GM21360 (cell line): ENCODE data around the gene SERINC2.
A peak's percentile ranks its signal among the peaks of the same experiment; 100 is the strongest.
"Not testable (repeated sequence)": the region's sequence is repeated elsewhere in the genome, so short reads cannot be mapped to it uniquely, and the experiment has no call there.

Experiments
- ATAC-seq: cut with Tn5 transposase; IDR thresholded peaks from one replicate; pipeline ENCODE4 v1.9.1; 2021; ENCODE audit warnings: mild to moderate bottlenecking, moderate library complexity; ENCODE audit not compliant: unreplicated experiment

The SERINC2 gene

DNA sequence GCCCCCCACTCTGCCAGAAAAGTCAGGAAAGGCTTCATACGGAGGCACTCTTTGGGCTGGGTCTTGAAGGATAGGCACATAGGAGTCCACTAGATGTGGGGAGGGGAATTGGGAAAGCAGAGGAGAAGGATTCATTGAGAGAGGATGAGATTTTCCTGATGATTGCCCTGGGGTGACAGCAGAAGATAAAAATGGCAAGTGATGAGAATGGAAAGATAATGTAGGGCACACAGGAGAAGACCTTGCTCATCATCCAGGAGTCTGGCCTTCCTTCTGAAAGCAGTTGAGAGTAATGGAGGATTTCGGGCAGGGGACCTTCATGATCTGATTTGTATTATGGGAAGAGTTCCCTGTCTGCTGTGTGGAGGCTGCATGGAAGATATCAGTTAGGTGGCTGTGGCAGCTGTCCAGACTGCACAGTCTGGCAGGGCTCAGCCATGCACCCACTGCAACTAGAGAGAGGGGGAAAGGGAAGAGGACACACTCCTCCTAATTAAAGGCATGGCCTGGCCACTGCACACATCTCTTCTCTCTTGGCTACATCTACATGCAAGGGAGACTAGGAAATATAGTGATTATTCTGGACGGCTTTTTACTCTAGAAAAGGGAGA is 30.5 kb upstream of the SERINC2 start:
- no peak for ATAC-seq

DNA sequence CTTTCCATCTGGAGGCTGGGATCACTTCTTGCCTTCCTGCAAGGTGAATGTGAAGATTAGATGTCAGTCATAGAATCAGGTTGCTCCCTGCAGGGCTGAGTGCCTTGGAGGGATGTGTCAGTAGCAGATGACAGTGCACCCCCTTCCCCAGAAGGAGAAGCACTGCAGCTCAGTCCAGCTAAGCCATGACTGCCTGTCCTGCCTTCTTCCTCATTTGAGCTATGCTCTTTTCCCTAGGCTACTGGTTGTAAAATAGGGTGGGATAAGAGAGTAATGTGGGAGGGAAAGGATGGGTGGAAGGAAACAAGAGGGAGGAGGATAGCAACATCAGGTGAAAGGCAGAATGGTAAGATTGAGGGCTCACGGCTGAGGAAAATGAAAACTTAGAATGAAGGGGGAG is 29.0 kb upstream of the SERINC2 start:
- ATAC-seq = no peak

DNA sequence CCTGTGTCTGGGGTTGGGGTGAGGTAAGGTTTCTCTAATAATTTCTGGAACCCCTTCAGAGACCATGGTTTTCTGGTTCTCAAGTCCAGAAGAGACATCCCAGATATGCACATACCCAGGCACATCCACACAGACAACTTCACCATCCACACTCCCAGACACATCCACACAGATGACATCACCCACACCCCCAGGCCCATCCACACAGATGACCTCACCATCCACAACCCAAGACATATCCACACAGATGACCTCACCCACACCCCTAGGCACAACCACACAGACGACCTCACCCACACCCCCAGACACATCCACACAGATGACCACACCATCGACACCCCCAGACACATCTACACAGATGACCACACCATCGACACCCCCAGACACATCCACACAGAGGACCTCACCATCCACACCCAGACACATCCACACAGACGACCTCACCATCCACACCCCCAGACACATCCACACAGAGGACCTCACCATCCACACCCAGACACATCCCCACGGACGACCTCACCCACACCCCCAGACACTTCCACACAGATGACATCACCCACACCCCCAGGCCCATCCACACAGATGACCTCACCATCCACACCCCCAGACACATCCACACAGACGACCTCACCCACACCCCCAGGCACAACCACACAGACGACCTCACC is 26.3 kb upstream of the SERINC2 start:
- ATAC-seq = not testable (repeated sequence)

DNA sequence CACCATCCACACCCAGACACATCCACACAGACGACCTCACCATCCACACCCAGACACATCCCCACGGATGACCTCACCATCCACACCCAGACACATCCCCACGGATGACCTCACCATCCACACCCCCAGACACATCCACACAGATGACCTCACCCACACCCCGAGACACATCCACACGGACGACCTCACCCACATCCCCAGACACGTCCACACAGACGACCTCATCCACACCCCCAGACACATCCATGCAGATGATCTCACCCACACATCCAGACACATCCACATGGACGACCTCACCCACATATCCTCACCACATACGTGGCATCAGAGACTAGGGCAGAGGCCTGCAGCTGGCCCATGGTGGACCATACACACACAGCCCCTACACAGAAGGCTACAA is 25.4 kb upstream of the SERINC2 start:
- ATAC-seq = no peak

DNA sequence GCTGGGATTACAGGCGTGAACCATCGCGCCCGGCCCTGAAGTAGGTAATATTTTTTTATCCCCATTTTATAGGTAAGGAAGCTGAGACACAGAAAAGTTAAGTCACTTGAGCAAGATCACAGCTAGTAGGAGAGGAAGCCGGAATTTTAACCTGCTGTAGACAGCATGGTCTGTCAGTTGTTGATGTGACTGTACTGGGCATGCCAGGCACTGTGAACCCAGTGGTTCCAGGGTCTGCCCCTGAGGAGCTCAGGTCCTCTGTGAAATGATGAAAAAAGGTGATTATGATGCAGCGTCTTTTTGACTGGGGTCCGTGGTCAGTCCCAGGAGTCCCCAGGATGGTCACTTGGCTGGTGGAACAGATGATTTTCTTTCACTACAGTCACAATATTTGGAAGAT is 23.4 kb upstream of the SERINC2 start:
- no peak for ATAC-seq

DNA sequence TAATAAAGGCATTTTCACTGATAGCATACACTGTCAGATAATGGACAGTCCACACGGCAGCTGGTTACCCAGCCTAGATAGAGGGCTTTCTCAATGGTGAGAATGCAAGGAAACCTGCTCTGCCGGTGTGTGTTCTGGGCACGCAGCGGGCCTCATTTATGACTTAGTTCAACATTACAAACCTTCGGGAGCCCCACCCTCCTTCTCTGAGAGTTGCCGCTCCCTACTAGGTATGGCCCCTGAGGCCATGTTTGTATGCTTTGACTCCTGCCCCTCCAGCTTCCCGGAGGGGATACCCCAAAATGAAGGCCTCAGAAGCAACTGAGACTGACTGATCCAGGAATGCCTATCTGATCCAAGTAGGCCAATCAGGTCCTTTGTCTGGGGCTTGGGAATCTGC is 22.9 kb upstream of the SERINC2 start:
- ATAC-seq = no peak

DNA sequence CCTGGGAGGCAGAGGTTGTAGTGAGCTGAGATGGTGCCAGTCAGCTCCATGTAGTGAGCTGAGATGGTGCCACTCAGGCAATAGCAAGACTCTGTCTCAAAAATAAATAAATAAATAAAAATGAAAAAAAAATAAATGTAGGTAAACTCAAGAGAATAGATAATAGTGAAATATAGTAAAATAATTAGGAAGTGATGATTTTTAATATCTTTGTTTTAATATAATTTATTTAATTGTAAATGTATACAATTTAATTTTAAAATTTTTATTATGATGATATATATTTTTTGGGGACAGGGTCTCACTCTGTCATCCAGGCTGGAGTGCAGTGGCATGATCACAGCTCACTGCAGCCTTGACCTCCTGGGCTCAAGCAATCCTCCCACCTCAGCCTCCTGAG is 19.6 kb upstream of the SERINC2 start:
- ATAC-seq = no peak

DNA sequence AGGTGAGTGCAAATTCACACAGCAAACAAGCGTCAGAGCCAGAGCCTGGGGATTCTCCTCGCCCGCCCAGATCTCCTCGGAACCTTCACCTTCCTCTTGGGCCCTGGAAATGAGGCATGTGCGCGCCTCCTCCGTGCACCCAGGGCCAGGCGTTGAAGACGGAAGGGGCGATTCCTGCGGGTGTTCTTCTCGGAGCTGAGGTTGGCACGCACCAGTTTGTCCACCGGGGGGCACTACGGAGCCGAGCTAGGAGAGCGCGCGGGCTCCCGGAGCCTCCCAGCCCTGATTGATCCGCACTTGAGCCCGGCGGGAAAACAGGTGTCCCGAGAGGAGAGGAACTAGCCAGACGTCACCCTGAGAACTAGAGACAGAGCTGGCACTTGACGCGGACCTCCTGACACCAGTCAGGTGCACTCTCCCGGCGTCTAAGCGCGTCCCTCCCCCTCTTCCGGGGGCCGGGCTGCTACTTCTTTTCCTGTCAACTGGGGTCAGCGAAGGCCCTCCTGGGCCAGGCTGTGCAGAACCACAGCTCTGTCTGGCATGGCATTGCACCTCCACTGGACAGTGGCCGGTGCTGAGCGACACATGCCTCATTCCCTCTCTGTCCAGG is 18.3 kb upstream of the SERINC2 start:
- peak; percentile 79 for ATAC-seq

DNA sequence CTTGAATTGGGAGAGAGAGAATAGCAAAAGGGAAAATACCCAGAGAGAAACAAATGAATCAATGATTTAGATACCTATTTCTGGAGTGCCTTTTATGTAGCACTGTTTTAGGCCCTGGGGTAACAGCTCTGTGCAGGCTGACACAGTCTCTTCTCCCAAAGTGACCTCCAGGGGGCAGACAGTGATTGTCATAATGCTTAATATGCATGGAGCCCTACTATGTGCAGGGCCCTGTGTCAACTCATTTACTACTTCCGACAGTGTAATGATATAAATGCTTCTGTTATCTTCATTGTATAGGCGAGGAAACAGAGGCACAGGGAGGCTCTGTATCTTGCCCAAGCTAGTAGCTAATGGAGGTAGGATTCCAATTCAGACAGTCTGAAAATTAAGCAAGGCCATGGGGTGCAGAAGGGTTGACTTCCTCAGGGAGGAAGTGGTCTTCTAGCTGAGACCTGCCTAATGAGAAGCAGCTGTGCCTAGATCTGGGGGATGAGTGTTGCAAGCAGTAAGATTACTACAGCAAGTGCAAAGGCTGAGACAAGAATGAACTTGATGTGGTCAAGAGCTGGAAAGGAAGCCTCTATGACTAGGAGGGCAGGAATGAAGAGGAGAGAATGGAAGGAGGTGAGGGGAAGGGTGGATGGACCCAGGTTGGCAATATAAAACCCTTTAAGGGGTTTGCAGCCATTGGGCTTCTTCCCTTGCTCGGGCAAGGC is 16.2 kb upstream of the SERINC2 start:
- ATAC-seq = no peak

DNA sequence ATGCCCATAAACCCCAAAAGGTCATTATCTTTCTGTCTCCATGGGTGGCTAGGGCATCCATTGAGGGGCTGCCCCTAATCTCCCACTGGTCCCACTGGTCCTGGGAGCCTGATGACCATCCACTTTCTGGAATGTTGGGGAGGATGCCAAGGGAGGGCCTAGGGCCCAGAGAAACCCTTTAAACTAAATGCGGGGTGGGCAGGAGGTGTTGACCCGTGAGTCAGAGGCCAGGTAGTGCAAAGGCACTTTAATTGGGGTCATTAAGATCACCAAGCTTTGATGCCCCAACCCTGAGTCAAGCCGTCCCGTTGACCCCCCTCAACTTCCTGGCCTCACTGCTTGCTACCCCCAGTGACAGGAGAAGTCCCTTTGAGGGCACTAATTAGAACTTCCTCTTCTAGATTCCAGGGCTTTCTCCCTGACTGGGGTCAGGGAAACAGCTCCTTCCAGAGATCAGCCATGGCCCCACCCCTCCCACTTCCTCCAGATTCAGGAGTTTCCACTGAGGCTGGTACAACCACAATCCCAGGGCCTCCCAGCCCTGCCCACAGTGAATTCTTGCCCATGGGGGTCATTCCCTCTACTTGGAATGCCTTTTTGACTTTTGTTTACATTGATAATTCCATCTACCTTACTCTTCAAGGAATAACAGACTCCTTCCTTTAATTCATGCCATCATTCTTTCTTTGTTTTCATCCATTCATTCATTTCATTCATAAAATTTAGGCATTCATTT is 15.5 kb upstream of the SERINC2 start:
- ATAC-seq = no peak

DNA sequence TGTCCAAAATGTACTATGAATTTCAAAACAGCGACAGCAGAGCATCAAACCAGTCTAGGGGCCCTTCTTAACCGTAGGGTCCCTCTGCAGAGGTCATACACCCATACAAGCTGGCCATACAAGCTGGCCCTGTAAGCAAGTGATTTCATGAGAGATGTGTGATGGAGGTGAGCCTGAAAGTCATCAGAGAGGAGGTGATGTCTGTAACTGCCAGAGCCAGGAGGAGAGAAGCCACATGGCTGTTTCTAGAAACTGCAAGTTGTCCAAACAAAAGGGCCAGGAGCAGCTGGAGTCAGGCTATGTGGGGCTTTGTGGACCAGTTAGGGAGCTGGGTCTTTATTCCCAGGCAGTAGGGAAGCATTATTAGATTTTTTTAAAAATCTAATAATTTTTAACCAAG is 14.8 kb upstream of the SERINC2 start:
- no peak for ATAC-seq

DNA sequence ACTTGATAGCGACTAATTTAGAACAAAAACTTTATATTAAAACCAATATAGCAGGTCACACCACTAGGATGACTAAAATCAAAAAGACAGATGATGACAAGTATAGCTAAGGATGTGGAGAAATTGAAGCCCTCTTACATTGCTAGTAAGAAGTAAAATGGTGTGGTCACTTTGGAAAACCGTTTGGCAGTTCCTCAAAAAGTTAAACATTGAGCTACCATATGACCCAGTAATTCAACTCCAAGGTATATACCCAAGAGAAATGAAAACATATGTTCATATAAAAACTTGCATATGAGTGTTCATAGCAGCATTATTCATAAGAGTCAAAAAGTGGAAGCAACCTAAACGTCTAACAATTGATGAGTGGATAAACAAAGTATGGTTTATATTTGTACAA is 13.0 kb upstream of the SERINC2 start:
- ATAC-seq = no peak

DNA sequence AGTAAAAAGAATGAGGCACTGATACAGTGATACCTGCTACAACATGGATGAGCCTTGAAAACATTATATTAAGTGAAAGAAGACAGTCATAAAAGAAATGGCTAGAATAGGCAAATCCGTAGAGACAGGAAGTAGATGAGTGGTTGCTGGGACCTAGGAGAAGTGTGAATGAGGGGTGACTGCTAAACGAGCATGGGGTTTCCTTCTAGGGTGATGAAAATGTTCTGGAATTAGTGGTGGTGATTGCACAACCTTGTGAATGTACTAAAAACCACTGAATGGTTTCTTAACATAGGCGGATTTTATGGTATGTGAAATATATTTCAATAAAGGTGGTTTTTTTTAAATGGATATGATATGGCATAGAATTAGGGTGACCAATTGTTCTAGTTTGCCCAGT is 12.6 kb upstream of the SERINC2 start:
- no peak for ATAC-seq

DNA sequence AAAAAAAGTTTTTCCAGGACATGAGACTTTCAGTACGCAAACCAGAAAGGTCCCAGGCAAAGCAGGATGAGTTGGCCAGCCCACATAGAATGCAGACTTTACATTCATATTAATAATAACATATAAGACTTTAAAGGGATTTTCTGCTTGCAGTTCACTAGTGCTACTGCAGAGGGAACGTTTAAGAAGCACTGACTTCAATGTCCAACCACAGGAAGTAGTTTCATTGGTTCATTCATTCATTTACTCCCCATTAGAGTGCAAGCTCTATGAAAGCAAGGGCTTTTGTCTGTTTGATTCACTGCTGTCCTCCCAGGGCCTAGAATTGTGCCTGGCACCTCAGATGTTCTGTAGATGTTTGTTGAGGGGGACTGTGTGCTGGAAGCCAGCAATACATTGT is 11.8 kb upstream of the SERINC2 start:
- ATAC-seq = no peak

DNA sequence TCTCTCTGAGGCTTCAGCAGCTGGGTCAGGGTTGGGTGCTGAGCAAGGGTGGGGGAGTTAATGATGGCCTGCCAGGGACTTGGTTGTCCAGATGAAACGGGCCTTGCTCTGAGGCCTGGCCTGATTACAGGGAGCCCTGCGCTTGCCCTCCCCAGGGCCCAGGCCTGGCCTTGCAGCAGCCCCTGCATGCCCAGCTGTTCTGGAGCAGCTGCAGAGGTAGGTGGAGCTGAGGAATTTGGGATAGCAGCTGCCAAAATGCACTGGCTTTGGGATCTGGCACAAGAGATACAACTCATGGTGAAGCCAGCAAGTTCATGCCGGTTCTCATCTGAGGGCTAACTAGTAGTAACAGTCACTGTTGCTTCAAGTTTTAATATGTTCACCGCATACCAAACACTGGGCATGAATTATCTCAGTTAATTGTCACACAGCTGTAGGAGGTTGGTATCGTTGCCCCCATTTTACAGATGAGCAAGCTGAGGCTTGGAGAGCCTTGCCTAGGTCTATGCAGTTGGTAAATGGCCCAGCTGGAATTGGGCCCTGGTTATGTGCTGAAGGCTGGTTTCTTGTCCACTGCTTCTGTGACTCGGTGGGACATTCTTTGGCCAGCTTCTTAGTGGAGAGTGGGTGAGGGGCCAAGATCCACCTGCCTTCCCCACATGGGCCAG is 7.3 kb upstream of the SERINC2 start:
- no peak for ATAC-seq

DNA sequence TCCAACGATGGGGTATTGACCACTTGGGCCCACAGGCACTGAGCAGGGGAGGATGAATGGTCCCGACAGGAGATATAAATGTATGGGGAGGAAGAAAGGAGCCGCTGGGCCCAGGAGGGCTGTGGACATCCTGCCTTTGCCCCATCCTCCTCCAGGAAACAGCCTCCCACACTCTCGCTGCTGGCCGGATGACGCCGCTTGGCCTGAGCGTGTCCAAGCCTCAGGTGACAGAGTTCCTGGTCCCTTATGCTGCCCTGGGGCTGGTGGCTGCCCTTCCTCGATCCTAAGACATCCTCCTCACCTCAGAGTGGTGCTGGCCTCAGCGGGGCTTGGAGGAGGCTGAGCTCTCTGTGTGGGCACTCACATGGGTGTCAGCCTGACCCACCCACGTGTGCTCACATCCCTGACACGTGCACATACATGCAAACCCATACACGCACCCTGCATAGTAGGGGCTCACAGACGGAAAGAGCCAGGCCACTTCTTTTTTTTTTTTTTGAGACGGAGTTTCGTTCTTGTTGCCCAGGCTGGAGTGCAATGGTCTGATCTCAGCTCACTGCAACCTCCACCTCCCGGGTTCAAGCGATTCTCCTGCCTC is 5.9 kb upstream of the SERINC2 start:
- ATAC-seq = no peak

DNA sequence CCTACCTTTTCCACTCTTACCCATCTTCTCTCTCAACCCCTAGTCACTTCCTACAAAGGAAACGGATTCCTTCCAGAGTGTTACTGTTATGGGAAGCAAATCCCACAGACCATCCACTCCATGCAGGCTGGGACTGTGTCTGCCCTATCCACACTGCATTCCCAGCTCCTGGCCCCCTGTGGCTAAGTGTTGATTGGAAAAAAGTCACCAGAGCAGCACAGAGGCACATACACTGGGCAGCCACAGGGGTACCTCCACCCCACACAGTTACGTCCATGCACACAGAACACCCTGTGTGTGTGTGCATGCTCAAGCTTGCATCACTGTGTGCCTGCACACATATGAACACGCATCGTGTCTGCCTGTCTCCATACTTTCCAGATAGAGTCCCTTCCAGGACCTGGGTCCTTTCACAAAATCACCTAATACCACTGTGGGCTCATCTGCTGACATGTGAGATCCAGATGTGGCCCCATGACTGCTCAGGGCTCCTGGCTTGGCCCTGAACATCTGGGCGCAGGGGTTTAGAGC is 4.2 kb upstream of the SERINC2 start:
- no peak for ATAC-seq

DNA sequence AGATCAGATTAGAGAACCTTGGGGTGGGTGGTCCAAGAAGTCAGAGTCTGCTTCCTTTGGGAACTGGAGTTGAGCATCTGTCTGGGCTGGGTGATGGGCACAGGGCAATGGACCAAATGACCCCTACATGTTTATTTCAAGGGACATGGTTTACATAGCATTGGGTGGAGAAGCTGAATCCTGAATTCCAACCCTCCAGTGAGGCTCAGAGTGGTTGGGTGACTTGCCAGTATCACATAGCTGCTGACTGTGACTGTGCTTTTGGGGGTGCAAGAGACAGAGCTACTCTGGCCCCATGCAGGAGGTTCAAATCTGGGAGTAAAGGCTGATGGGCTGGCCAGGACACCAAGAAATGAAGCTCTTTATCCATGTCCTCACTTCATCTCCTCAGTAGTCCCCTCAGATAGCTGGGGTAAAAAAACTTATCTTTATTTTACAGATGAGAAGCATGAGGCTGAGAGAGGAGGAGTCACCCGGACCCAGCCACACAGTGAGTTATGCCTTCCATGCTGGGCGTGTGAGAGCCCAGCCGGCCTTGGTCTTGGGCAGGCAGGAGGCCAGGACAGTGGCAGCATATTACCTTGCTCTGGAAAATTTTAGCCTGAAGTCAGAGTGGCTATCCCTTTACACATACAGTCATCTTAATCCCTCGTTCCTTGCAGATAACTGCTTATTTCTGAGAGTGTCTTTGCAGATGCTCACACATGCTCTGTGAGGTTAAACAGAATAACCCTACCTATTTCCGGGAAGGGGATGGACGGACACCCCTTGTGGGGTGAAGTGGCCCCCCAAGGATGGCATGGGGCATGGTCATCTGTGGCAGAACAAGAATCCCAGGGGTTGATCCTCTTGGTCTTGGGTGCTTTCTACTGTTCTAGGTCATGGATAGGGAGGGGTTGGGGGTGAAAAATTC is 2.8 kb upstream of the SERINC2 start:
- ATAC-seq = no peak

DNA sequence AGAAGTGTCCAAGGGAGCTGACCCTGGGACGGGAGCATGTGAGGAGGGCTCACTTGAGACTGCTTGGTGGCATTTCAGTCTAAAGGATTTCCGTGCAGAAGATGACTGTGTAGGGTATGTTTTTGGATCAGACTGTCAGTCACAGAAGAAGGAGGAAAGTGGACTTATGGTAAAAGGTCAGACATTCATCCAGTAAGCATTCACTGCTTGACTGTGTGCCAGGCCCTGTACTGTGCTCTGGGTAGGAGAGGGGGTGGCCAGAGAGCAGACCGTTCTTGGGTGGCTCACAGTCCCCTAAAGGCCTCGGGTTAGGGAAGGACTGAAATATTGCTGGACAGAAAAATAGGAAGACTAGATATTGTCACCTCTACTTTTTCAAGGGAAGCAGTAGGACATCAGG is 2.1 kb upstream of the SERINC2 start:
- ATAC-seq = no peak
